ENCODE results near the gene PARD3B. TPM values are rescaled to one million over a fixed set of nuclear protein-coding genes. Genes with fewer than 3 reads are reported as not detected.

PARD3B gene
- total RNA-seq, 1 donor from 2014 or later: not detected

DNA sequence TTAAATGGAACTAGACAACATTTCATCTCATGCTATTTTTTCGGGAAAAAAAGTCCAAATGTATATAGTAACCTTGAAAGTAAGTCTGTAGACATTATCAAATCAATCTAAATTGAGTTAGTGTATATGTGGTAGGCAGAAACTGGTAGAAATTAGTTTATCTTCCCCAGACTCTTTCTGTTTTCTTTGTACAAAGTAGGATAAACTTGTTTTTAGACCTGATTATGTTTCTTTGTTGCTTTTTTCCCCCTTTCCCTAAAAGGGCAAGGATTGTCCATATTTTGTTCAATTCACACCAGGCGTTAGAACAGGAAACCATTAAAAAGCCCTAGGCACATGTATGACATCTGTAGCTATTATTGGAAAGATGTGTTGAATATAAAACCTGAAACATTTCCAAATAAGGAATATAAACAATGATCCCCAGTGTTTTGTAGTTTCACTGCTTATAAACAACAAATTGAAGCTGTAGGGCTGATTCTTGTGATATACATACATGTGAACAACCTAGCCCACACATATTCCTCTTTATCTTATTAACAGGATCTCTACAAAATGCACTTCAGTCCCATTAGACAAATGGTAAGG lies 528.3 kb downstream of the PARD3B start:
- ATAC-seq (ENCODE audit: low read depth) (no peak), DNase-seq (no peak)
- CTCF ChIA-PET: no interaction called here
- H3K27me3 Mint-ChIP-seq: no peaks in the 10 kb centered on the region
- H3K4me1 Mint-ChIP-seq: no peaks in the 10 kb centered on the region
- no peak overlapping the region for H3K4me3 Mint-ChIP-seq
- intact Hi-C loops (cut with micrococcal nuclease): no loop called here
- H3K9me3 Mint-ChIP-seq: no peaks in the 10 kb centered on the region
- no peaks in the 10 kb centered on the region for H3K36me3 Mint-ChIP-seq (ENCODE audit: low read depth)
- POLR2A ChIA-PET: no interaction called here
- H3K27ac Mint-ChIP-seq: no peak overlapping the region
- TF ChIP-seq, protein P1, sequence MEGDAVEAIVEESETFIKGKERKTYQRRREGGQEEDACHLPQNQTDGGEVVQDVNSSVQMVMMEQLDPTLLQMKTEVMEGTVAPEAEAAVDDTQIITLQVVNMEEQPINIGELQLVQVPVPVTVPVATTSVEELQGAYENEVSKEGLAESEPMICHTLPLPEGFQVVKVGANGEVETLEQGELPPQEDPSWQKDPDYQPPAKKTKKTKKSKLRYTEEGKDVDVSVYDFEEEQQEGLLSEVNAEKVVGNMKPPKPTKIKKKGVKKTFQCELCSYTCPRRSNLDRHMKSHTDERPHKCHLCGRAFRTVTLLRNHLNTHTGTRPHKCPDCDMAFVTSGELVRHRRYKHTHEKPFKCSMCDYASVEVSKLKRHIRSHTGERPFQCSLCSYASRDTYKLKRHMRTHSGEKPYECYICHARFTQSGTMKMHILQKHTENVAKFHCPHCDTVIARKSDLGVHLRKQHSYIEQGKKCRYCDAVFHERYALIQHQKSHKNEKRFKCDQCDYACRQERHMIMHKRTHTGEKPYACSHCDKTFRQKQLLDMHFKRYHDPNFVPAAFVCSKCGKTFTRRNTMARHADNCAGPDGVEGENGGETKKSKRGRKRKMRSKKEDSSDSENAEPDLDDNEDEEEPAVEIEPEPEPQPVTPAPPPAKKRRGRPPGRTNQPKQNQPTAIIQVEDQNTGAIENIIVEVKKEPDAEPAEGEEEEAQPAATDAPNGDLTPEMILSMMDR (IDR thresholded peaks at IDR 0.05): no peak

DNA sequence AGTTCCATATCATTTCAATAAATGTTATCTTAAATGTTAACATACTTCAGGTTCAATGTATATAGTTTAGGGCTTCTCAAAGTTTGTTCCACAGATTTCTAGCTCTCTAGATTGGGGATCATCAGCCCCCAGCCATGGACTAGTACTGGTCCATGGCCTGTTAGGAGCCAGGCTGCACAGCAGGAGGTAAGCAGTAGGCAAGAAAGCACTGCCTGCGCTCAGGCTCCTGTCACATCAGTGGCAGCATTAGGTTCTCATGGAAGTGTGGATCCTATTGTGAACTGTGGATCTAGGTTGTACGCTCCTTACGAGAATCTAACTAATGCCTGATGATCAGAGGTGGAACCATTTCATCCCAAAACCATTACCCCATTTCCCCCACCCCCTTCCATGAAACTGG lies 531.1 kb downstream of the PARD3B start:
- no peak for ATAC-seq (ENCODE audit: low read depth)
- H3K36me3 Mint-ChIP-seq (ENCODE audit: low read depth): no peaks in the 10 kb centered on the region
- ChIA-PET POLR2A (no interaction called here), CTCF (no interaction called here)
- intact Hi-C loops (cut with micrococcal nuclease): no loop called here
- no peak for DNase-seq
- TF ChIP-seq, protein P1 (IDR thresholded peaks at IDR 0.05): no peak
- no peaks in the 10 kb centered on the region for H3K9me3 Mint-ChIP-seq
- H3K4me1 Mint-ChIP-seq: no peaks in the 10 kb centered on the region
- H3K27ac Mint-ChIP-seq: no peak overlapping the region
- no peaks in the 10 kb centered on the region for H3K27me3 Mint-ChIP-seq
- H3K4me3 Mint-ChIP-seq: no peak overlapping the region

DNA sequence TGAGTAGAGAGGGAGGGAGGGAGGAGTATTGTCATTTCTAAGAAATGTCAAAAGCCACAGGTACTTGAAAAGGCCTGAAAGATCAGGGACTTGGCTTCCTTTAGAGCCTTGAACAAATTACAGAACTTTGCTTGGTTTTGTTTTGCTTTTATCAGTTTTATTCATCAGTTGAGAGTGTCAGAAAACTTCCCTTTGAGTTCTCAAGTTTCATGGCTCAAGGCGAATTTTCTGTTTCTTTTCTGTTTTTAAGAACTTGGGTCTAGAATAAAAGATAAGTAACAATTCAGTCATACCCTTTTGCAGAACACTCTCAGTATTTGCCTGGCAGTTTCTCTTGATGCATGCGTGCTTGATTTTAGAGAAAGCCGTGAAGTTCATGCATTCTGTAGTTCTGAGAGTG lies 531.9 kb downstream of the PARD3B start:
- intact Hi-C loops (cut with micrococcal nuclease): no loop called here
- H3K4me1 Mint-ChIP-seq: no peaks in the 10 kb centered on the region
- ChIA-PET CTCF (no interaction called here), POLR2A (no interaction called here)
- no peak for ATAC-seq (ENCODE audit: low read depth)
- no peak overlapping the region for H3K27ac Mint-ChIP-seq
- no peak overlapping the region for H3K4me3 Mint-ChIP-seq
- no peaks in the 10 kb centered on the region for H3K27me3 Mint-ChIP-seq
- no peaks in the 10 kb centered on the region for H3K36me3 Mint-ChIP-seq (ENCODE audit: low read depth)
- TF ChIP-seq, protein P1 (IDR thresholded peaks at IDR 0.05): no peak
- no peak for DNase-seq
- H3K9me3 Mint-ChIP-seq: no peaks in the 10 kb centered on the region

DNA sequence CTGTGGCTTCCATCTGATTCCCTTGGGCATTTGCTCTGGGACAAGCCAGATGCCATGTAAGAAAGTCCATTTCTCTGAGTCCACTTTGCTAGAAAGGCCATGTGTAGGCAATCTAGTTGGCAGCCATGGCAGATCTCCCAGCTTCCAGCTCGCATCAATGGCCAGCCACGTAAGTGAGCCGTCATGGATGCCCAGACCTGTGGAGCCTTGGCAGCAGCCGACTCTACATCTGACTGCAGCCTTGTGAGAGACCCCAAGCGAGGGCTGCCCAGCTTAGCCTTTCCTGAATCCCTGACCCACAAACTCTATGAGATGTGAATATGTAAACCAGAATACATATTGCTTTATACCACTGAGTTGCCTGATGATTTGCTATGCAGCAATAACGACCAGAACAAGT lies 533.5 kb downstream of the PARD3B start:
- H3K4me3 Mint-ChIP-seq: no peak overlapping the region
- TF ChIP-seq, protein P1 (IDR thresholded peaks at IDR 0.05): no peak
- intact Hi-C loops (cut with micrococcal nuclease): no loop called here
- DNase-seq (no peak), ATAC-seq (ENCODE audit: low read depth) (no peak)
- H3K4me1 Mint-ChIP-seq: no peaks in the 10 kb centered on the region
- H3K9me3 Mint-ChIP-seq: no peaks in the 10 kb centered on the region
- H3K36me3 Mint-ChIP-seq (ENCODE audit: low read depth): no peaks in the 10 kb centered on the region
- ChIA-PET POLR2A (no interaction called here), CTCF (no interaction called here)
- H3K27ac Mint-ChIP-seq: no peak overlapping the region
- no peaks in the 10 kb centered on the region for H3K27me3 Mint-ChIP-seq

DNA sequence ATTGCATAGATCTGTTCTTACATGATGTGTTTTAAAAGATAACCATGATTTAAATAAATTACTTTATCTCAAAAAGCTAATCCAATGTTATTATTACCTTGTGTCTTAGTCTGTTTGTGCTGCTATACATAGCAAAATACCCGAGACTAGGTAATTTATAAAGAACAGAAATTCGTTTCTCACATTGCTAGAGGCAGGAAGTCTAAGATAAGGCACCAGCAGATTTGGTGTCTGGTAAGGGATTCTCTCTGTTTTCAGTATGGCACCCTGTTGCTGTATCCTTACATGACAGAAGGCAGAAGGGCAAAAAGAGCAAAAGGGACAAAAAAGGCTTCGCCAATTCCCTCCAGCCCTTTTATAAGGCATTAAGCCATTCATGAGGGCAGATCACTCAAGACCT lies 533.9 kb downstream of the PARD3B start:
- DNase-seq: no peak
- H3K27me3 Mint-ChIP-seq: no peaks in the 10 kb centered on the region
- no peaks in the 10 kb centered on the region for H3K9me3 Mint-ChIP-seq
- ATAC-seq (ENCODE audit: low read depth): no peak
- TF ChIP-seq, protein P1 (IDR thresholded peaks at IDR 0.05): no peak
- H3K27ac Mint-ChIP-seq: no peak overlapping the region
- intact Hi-C loops (cut with micrococcal nuclease): no loop called here
- H3K4me3 Mint-ChIP-seq: no peak overlapping the region
- no peaks in the 10 kb centered on the region for H3K36me3 Mint-ChIP-seq (ENCODE audit: low read depth)
- POLR2A ChIA-PET: no interaction called here
- CTCF ChIA-PET: no interaction called here
- H3K4me1 Mint-ChIP-seq: no peaks in the 10 kb centered on the region

Measured in activated B cell treated with CpG ODN at 0.5 μM for 24 hours (primary cell).